DOHH2 (cell line): Measurements from ENCODE around the gene RRP15.

Experiments used
- H3F3A ChIP-seq: fragments of 200-600 bp; sonication (generic), shearing (Covaris generic); 2 replicates; pipeline ENCODE4 v1.6.0; 2016; ENCODE audit warnings: antibody characterized with exemption, mild to moderate bottlenecking; ENCODE audit not compliant: control insufficient read depth, insufficient read depth
- H3K27ac ChIP-seq: fragments of 200-600 bp; sonication (generic); 2 replicates; pipeline ENCODE4 v1.5.1; 2014; ENCODE audit warnings: low read depth, mild to moderate bottlenecking, low read length, moderate library complexity
- H3K27me3 ChIP-seq: fragments of 200-600 bp; sonication (generic); 2 replicates; pipeline ENCODE4 v1.6.1; 2014; ENCODE audit warnings: mild to moderate bottlenecking, low read length, mixed read lengths; ENCODE audit not compliant: control insufficient read depth
- H3K36me3 ChIP-seq: fragments of 200-600 bp; sonication (generic); 2 replicates; pipeline ENCODE4 v1.6.1; 2014; ENCODE audit warnings: mild to moderate bottlenecking, low read length, moderate library complexity, mixed read lengths; ENCODE audit not compliant: control insufficient read depth
- H3K4me1 ChIP-seq: fragments of 200-600 bp; sonication (generic); 2 replicates; pipeline ENCODE4 v1.6.1; 2014; ENCODE audit warnings: mild to moderate bottlenecking, low read length, mixed read lengths; ENCODE audit not compliant: control insufficient read depth
- H3K4me2 ChIP-seq: fragments of 200-600 bp; sonication (generic); 2 replicates; pipeline ENCODE4 v1.6.0; 2014; ENCODE audit warnings: mild to moderate bottlenecking, low read length, moderate library complexity
- H3K4me3 ChIP-seq: fragments of 200-600 bp; sonication (generic); 2 replicates; pipeline ENCODE4 v1.5.1; 2014; ENCODE audit warnings: mild to moderate bottlenecking, low read length, mixed read lengths
- H3K79me2 ChIP-seq: fragments of 200-600 bp; sonication (generic); 2 replicates; pipeline ENCODE4 v1.6.1; 2014; ENCODE audit warnings: mild to moderate bottlenecking, low read length, mixed read lengths; ENCODE audit not compliant: control insufficient read depth
- H3K9me2 ChIP-seq: fragments of 200-600 bp; sonication (generic); replicated peaks from 2 replicates; pipeline ENCODE4 v1.6.1; 2014; ENCODE audit warnings: mild to moderate bottlenecking, low read length, mixed read lengths; ENCODE audit not compliant: control insufficient read depth
- H3K9me3 ChIP-seq: fragments of 200-600 bp; sonication (generic); 2 replicates; pipeline ENCODE4 v1.6.1; 2014; ENCODE audit warnings: antibody characterized with exemption, low read length, mixed read lengths; ENCODE audit not compliant: control insufficient read depth, insufficient read depth
- H4K20me1 ChIP-seq: fragments of 200-600 bp; sonication (generic); 2 replicates; pipeline ENCODE4 v1.6.0; 2014; ENCODE audit warnings: low read depth, mild to moderate bottlenecking, antibody characterized with exemption, low read length, moderate library complexity; ENCODE audit not compliant: control insufficient read depth, insufficient read depth
- CTCF ChIP-seq: fragments of 200-600 bp; sonication (generic); IDR thresholded peaks from one replicate; pipeline ENCODE4 v1.5.1; 2014; ENCODE audit warnings: antibody characterized with exemption, mild to moderate bottlenecking, low read depth, low read length; ENCODE audit not compliant: poor library complexity, severe bottlenecking
- EZH2phosphoT487 ChIP-seq: fragments of 200-600 bp; sonication (generic); IDR thresholded peaks from 2 replicates; pipeline ENCODE4 v1.6.1; 2017; ENCODE audit warnings: borderline replicate concordance, mild to moderate bottlenecking, antibody characterized with exemption, low read length, moderate library complexity, mixed read lengths

Gene RRP15

GRCh38 chr1:218383051-218383450 is 98.0 kb downstream of the RRP15 start:
- Histone ChIP-seq H3K9me3 (no peaks in the 10 kb centered on the region), H3F3A (no peaks in the 10 kb centered on the region), H3K4me3 (no peak overlapping the region), H3K27ac (no peak overlapping the region), H3K4me2 (no peak overlapping the region), H4K20me1 (no peaks in the 10 kb centered on the region), H3K27me3 (peaks cover 4% of the 10 kb centered on the region; the same call in 1 of the 2 replicates), H3K4me1 (no peaks in the 10 kb centered on the region), H3K36me3 (no peaks in the 10 kb centered on the region), H3K9me2 (no peaks in the 10 kb centered on the region), H3K79me2 (no peaks in the 10 kb centered on the region)
- TF ChIP-seq CTCF = no peak
- no peak for TF ChIP-seq EZH2phosphoT487

GRCh38 chr1:218383681-218384080 is 98.6 kb downstream of the RRP15 start:
- H3K27ac ChIP-seq = no peak overlapping the region

GRCh38 chr1:218384581-218384993 is 99.5 kb downstream of the RRP15 start:
- Histone ChIP-seq H3K27me3 (peaks cover 4% of the 10 kb centered on the region; the same call in 1 of the 2 replicates), H3K36me3 (no peaks in the 10 kb centered on the region), H3K4me3 (no peak overlapping the region), H3K27ac (no peak overlapping the region), H3F3A (no peaks in the 10 kb centered on the region), H3K79me2 (no peaks in the 10 kb centered on the region), H3K4me2 (no peak overlapping the region), H3K9me2 (no peaks in the 10 kb centered on the region), H4K20me1 (no peaks in the 10 kb centered on the region), H3K4me1 (no peaks in the 10 kb centered on the region), H3K9me3 (no peaks in the 10 kb centered on the region)
- no peak for TF ChIP-seq CTCF
- no peak for TF ChIP-seq EZH2phosphoT487

More at GRCh38 chr1:218383681-218384080, 98.6 kb downstream of the RRP15 start:
- Histone ChIP-seq H3K79me2 (no peaks in the 10 kb centered on the region), H3K27me3 (peaks cover 4% of the 10 kb centered on the region; the same call in 1 of the 2 replicates), H3K9me3 (no peaks in the 10 kb centered on the region), H3K4me1 (no peaks in the 10 kb centered on the region), H3K9me2 (no peaks in the 10 kb centered on the region), H3K4me2 (no peak overlapping the region), H4K20me1 (no peaks in the 10 kb centered on the region), H3K36me3 (no peaks in the 10 kb centered on the region), H3K4me3 (no peak overlapping the region), H3F3A (no peaks in the 10 kb centered on the region)
- no peak for TF ChIP-seq CTCF
- no peak for TF ChIP-seq EZH2phosphoT487
